Measurements from ENCODE around the gene TPRX2. TPM values are rescaled to one million over a fixed set of nuclear protein-coding genes. Genes with fewer than 3 reads are reported as not detected.
A peak's percentile ranks its signal among the peaks of the same experiment; 100 is the strongest.

TPRX2 gene
- total and polyA plus RNA-seq, 2 of the 13 experiments (the other 11 are each of a cell fraction or from before 2014, with no cell fraction given): not detected

- TF ChIP-seq SALL1 (CRISPR knock-in tag; IDR thresholded peaks at IDR 0.05) (0 out of 2 replicates have a peak, but pooled peaks have one; percentile 19), ETV5 (CRISPR knock-in tag; IDR thresholded peaks at IDR 0.05; ENCODE audit: borderline replicate concordance) (peak; percentile 32; the same call in 1 of the 2 replicates), IRF2 (CRISPR knock-in tag; IDR thresholded peaks at IDR 0.05) (peak; percentile 27; the same call in 1 of the 2 replicates), ELF3 (CRISPR knock-in tag; IDR thresholded peaks at IDR 0.05) (peak; percentile 61), ZNF501 (CRISPR knock-in tag; IDR thresholded peaks at IDR 0.05) (peak; percentile 76)
Observed at GRCh38 chr19:47890865-47891621, 32.0 kb downstream of the TPRX2 start (continued).

GRCh38 chr19:47891622-47891922 is 32.5 kb downstream of the TPRX2 start:
- H3K27me3 ChIP-seq (ENCODE audit: control insufficient read depth in 1 of 2, insufficient read depth in 2 of 2, low read length in 2 of 2): no peaks in the 10 kb centered on the region
- DNase-seq (ENCODE audit: low spot score) (no peak), FAIRE-seq (no peak), ATAC-seq (peak; percentile 40; the same call in 2 of the 3 replicates)
- H3K4me3 ChIP-seq (replicated peaks in 1 of 3; ENCODE audit: insufficient read depth in 1 of 3, low read depth in 2 of 3, low read length in 3 of 3): peak overlapping the region in 2 of 3 experiments; percentile 18 to 47; a peak in 4 of 6 replicates
- peak overlapping the region; percentile 89 for H3K9ac ChIP-seq (ENCODE audit: insufficient read depth, low read depth, low read length)
- no peaks in the 10 kb centered on the region for H3K36me3 ChIP-seq (replicated peaks in 1 of 2; ENCODE audit: control insufficient read depth in 1 of 2, insufficient read depth in 2 of 2, low read length in 2 of 2)
- no peaks in the 10 kb centered on the region for H3K9me3 ChIP-seq (ENCODE audit: low read length)
- ChIA-PET POLR2A (interaction anchor here (0.7 to 1.5 kb wide), 4 partner anchors 10 to 635 kb away, joined by 3 to 6 read pairs (median 4); partner anchors contain the start of genes CCDC9 and NAPA), CTCF (ENCODE audit: low intra/inter-chr PET ratio, low total read pairs) (no interaction called here)
- WGBS (ENCODE audit: low lambda C conversion rate): 14% methylated on average over 2 of the region's 2 CpGs
- H3K4me1 ChIP-seq (ENCODE audit: insufficient read depth, low read length): peaks cover 78% of the 10 kb centered on the region
- intact Hi-C loops (cut with micrococcal nuclease; ENCODE audit: unreplicated experiment): no loop called here
- peak overlapping the region; percentile 86 for H3K4me2 ChIP-seq (ENCODE audit: low read depth, low read length)
- H3K79me2 ChIP-seq (ENCODE audit: insufficient read depth, low read length): no peaks in the 10 kb centered on the region
- no peak overlapping the region for H2AFZ ChIP-seq (ENCODE audit: low read length)
- in situ Hi-C loops (cut with HindIII; ENCODE audit: extremely low pct_ligation_motif_present, low pct_unique_long_range_greater_than_20kb): no loop called here
- H4K20me1 ChIP-seq (ENCODE audit: insufficient read depth, low read length): no peaks in the 10 kb centered on the region
- TSS peak; percentile 98 for BruUV-seq (replicated peaks)
- H3K27ac ChIP-seq (ENCODE audit: extremely low read length, insufficient read depth, low read length): peak overlapping the region; percentile 99
- TF ChIP-seq ZNF547 (CRISPR knock-in tag; IDR thresholded peaks at IDR 0.05): peak; percentile 69; the same call in 1 of the 2 replicates
- TF ChIP-seq IKZF4 (CRISPR knock-in tag; IDR thresholded peaks at IDR 0.05; ENCODE audit: borderline replicate concordance, low read depth, not compliant biosample characterization): peak; percentile 17
- 0 out of 2 replicates have a peak, but pooled peaks have one; percentile 25 for TF ChIP-seq THAP7 (CRISPR knock-in tag; IDR thresholded peaks at IDR 0.05)
- no peak for TF ChIP-seq SALL1 (CRISPR knock-in tag; IDR thresholded peaks at IDR 0.05)
- TF ChIP-seq HNRNPL (IDR thresholded peaks at IDR 0.05; ENCODE audit: low read depth, low read length): no peak
- no peak for TF ChIP-seq GMEB2 (CRISPR knock-in tag; IDR thresholded peaks at IDR 0.05; ENCODE audit: low read depth)
- no peak for TF ChIP-seq KDM1A (CRISPR knock-in tag; IDR thresholded peaks at IDR 0.05)
- peak; percentile 36; the same call in 1 of the 2 replicates for TF ChIP-seq MEF2D (CRISPR knock-in tag; IDR thresholded peaks at IDR 0.05)
- TF ChIP-seq PHF20 (CRISPR knock-in tag; IDR thresholded peaks at IDR 0.05): peak; percentile 38; the same call in 1 of the 2 replicates
- peak; percentile 20; the same call in 1 of the 2 replicates for TF ChIP-seq ZNF687 (CRISPR knock-in tag; IDR thresholded peaks at IDR 0.05)
- peak; percentile 45; the same call in 1 of the 2 replicates for TF ChIP-seq ZNF501 (CRISPR knock-in tag; IDR thresholded peaks at IDR 0.05)
- TF ChIP-seq HDAC1 (CRISPR knock-in tag; IDR thresholded peaks at IDR 0.05): 0 out of 2 replicates have a peak, but pooled peaks have one; percentile 18
- 0 out of 2 replicates have a peak, but pooled peaks have one; percentile 5 for TF ChIP-seq ADNP (CRISPR knock-in tag; IDR thresholded peaks at IDR 0.05)
